Neural cell (in vitro differentiated cells): ENCODE data around the gene MARK3.
"Not testable (repeated sequence)": the region's sequence is repeated elsewhere in the genome, so short reads cannot be mapped to it uniquely, and the experiment has no call there.

Experiments
- EP300 ChIP-seq: fragments of 450-650 bp; conservative IDR thresholded peaks from 2 replicates; pipeline ENCODE4 v1.6.1; 2014; ENCODE audit warnings: antibody characterized with exemption, mild to moderate bottlenecking, moderate library complexity; ENCODE audit not compliant: poor library complexity, severe bottlenecking
- EZH2 ChIP-seq: fragments of 200-600, 300-800 bp; shearing (Covaris generic), sonication (generic); IDR thresholded peaks from 2 replicates; pipeline ENCODE4 v1.6.1; 2014; ENCODE audit warnings: antibody characterized with exemption, low read length, borderline replicate concordance, mild to moderate bottlenecking; ENCODE audit not compliant: insufficient read depth, poor library complexity, severe bottlenecking
- MXI1 ChIP-seq: fragments of 450-650 bp; conservative IDR thresholded peaks from 2 replicates; pipeline ENCODE4 v1.6.1; 2014; ENCODE audit warnings: antibody characterized with exemption, mild to moderate bottlenecking; ENCODE audit not compliant: poor library complexity, severe bottlenecking
- POLR2AphosphoS5 ChIP-seq: IDR thresholded peaks from 2 replicates; pipeline ENCODE4 v1.6.1; 2012
- RAD21 ChIP-seq: fragments of 450-650 bp; conservative IDR thresholded peaks from 2 replicates; pipeline ENCODE4 v1.6.1; 2014; ENCODE audit warnings: antibody characterized with exemption, mild to moderate bottlenecking, moderate library complexity
- SMC3 ChIP-seq: fragments of 450-650 bp; conservative IDR thresholded peaks from 2 replicates; pipeline ENCODE4 v1.6.1; 2014; ENCODE audit warnings: antibody characterized with exemption, mild to moderate bottlenecking, moderate library complexity; ENCODE audit not compliant: poor library complexity
- TAF1 ChIP-seq: IDR thresholded peaks from 2 replicates; pipeline ENCODE4 v1.6.1; 2012; ENCODE audit warnings: low read depth
- TF ChIP-seq, protein P1 (sequence below): fragments of 450-650 bp; IDR thresholded peaks from 2 replicates; pipeline ENCODE4 v1.5.1; 2014; ENCODE audit warnings: antibody characterized with exemption, mild to moderate bottlenecking, moderate library complexity; ENCODE audit not compliant: poor library complexity, severe bottlenecking
- TF ChIP-seq, protein P2 (sequence below): IDR thresholded peaks from 2 replicates; pipeline ENCODE4 v1.6.1; 2012; ENCODE audit warnings: borderline replicate concordance

DNA sequence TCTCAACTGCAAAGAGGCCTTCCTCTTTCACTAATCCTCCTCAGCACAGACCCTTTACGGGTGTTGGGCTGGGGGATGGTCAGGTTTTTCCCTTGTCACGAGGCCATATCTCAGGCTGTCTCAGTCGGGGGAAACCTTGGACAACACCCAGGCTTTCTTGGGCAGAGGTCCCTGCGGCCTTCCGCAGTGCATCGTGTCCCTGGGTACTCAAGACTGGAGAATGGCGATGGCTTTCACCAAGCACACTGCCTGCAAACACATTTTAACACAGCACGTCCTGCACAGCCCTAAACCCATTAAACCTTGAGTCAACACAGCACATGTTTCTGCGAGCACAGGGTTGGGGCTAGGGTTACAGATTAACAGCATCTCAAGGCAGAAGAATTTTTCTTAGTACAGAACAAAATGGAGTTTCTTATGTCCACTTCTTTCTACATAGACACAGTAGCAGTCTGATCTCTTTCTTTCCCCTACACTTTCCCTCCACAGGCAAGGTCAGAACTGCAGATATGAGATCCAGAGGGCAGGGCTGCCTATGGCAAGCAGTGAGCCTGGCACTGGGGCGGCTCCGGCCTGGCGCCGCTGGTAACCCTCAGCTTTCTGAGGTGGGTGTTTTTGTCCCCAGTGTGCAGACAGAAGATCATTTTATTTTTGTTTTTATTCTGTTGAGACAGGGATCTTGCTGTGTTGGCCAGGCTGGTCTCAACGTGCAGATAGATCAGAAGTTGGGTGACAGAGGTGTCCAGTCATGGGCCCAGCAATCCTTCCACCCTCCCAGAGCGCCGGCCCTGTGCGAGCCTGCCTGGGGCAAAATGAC, 140.4 kb downstream of the MARK3 start:
- TF ChIP-seq RAD21, EZH2, SMC3, POLR2AphosphoS5, EP300, MXI1, TAF1: not testable (repeated sequence)
- TF ChIP-seq, protein P1, sequence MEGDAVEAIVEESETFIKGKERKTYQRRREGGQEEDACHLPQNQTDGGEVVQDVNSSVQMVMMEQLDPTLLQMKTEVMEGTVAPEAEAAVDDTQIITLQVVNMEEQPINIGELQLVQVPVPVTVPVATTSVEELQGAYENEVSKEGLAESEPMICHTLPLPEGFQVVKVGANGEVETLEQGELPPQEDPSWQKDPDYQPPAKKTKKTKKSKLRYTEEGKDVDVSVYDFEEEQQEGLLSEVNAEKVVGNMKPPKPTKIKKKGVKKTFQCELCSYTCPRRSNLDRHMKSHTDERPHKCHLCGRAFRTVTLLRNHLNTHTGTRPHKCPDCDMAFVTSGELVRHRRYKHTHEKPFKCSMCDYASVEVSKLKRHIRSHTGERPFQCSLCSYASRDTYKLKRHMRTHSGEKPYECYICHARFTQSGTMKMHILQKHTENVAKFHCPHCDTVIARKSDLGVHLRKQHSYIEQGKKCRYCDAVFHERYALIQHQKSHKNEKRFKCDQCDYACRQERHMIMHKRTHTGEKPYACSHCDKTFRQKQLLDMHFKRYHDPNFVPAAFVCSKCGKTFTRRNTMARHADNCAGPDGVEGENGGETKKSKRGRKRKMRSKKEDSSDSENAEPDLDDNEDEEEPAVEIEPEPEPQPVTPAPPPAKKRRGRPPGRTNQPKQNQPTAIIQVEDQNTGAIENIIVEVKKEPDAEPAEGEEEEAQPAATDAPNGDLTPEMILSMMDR: not testable (repeated sequence)
- TF ChIP-seq, protein P2, sequence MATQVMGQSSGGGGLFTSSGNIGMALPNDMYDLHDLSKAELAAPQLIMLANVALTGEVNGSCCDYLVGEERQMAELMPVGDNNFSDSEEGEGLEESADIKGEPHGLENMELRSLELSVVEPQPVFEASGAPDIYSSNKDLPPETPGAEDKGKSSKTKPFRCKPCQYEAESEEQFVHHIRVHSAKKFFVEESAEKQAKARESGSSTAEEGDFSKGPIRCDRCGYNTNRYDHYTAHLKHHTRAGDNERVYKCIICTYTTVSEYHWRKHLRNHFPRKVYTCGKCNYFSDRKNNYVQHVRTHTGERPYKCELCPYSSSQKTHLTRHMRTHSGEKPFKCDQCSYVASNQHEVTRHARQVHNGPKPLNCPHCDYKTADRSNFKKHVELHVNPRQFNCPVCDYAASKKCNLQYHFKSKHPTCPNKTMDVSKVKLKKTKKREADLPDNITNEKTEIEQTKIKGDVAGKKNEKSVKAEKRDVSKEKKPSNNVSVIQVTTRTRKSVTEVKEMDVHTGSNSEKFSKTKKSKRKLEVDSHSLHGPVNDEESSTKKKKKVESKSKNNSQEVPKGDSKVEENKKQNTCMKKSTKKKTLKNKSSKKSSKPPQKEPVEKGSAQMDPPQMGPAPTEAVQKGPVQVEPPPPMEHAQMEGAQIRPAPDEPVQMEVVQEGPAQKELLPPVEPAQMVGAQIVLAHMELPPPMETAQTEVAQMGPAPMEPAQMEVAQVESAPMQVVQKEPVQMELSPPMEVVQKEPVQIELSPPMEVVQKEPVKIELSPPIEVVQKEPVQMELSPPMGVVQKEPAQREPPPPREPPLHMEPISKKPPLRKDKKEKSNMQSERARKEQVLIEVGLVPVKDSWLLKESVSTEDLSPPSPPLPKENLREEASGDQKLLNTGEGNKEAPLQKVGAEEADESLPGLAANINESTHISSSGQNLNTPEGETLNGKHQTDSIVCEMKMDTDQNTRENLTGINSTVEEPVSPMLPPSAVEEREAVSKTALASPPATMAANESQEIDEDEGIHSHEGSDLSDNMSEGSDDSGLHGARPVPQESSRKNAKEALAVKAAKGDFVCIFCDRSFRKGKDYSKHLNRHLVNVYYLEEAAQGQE: not testable (repeated sequence)
